Parathyroid adenoma (tissue), 2 donors: ENCODE data around the gene CAMK1D.
"Not testable (repeated sequence)": the region's sequence is repeated elsewhere in the genome, so short reads cannot be mapped to it uniquely, and the experiment has no call there.

ENCODE experiments used
- H2AFZ ChIP-seq: fragments of 300-600 bp; sonication (generic); one replicate; pipeline ENCODE4 v1.7.0; 2017; ENCODE audit warnings: antibody characterized with exemption, mild to moderate bottlenecking
- H3K27ac ChIP-seq: fragments of 300-600 bp; sonication (generic); one replicate; pipeline ENCODE4 v1.7.0; 2017
- H3K27me3 ChIP-seq: fragments of 300-600 bp; sonication (generic); one replicate; pipeline ENCODE4 v1.7.0; 2017; ENCODE audit warnings: low read length; ENCODE audit not compliant: control insufficient read depth, insufficient read depth
- H3K36me3 ChIP-seq: fragments of 300-600 bp; sonication (generic); one replicate; pipeline ENCODE4 v1.7.0; 2017; ENCODE audit warnings: low read length; ENCODE audit not compliant: control insufficient read depth, insufficient read depth
- H3K4me1 ChIP-seq: fragments of 300-600 bp; sonication (generic); one replicate; pipeline ENCODE4 v1.7.0; 2017; ENCODE audit warnings: control low read depth
- H3K4me2 ChIP-seq: fragments of 300-600 bp; sonication (generic); one replicate; pipeline ENCODE4 v1.7.0; 2017; ENCODE audit warnings: low read length
- H3K4me3 ChIP-seq: fragments of 300-600 bp; sonication (generic); one replicate; pipeline ENCODE4 v1.7.0; 2017; ENCODE audit warnings: low read depth, low read length
- H3K79me2 ChIP-seq: fragments of 300-600 bp; sonication (generic); one replicate; pipeline ENCODE4 v1.7.0; 2017; ENCODE audit warnings: control low read depth
- H3K9ac ChIP-seq: fragments of 300-600 bp; sonication (generic); one replicate; pipeline ENCODE4 v1.7.0; 2017; ENCODE audit warnings: mild to moderate bottlenecking
- H3K9me3 ChIP-seq: fragments of 300-600 bp; sonication (generic); one replicate; pipeline ENCODE4 v1.7.0; 2017; ENCODE audit warnings: low read length; ENCODE audit not compliant: control insufficient read depth
- TF ChIP-seq, protein P1 (sequence below): fragments of 300-600 bp; sonication (generic); IDR thresholded peaks from one replicate; pipeline ENCODE4 v1.7.0; 2017; ENCODE audit warnings: antibody characterized with exemption, mild to moderate bottlenecking
- donor health status: primary hyperparathyroidism.

CAMK1D gene

DNA sequence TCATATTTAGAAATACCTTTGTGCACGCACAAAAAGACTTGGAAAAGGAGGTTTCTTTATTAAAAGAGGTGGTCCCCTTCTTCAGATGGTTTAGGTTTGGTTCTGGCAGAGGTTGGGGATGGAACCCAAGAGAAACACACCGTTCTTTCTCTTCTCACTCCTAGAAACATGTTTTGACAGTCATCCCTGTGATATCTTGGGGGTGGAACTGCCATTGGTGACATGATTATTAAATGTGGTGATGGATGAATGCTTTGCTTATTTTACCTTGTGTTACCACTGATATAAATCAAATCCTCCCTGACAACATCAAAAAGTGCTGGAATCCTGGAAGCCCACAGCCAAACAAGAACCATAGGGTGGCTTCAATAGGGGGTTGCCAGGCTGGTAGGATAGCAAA, 505.6 kb downstream of the CAMK1D start:
- Histone ChIP-seq H3K27ac (no peak overlapping the region), H2AFZ (no peak overlapping the region), H3K4me3 (no peak overlapping the region), H3K27me3 (no peaks in the 10 kb centered on the region), H3K4me1 (no peaks in the 10 kb centered on the region), H3K9ac (no peak overlapping the region), H3K9me3 (no peaks in the 10 kb centered on the region), H3K4me2 (no peak overlapping the region), H3K79me2 (no peaks in the 10 kb centered on the region), H3K36me3 (no peaks in the 10 kb centered on the region)
- TF ChIP-seq, protein P1, sequence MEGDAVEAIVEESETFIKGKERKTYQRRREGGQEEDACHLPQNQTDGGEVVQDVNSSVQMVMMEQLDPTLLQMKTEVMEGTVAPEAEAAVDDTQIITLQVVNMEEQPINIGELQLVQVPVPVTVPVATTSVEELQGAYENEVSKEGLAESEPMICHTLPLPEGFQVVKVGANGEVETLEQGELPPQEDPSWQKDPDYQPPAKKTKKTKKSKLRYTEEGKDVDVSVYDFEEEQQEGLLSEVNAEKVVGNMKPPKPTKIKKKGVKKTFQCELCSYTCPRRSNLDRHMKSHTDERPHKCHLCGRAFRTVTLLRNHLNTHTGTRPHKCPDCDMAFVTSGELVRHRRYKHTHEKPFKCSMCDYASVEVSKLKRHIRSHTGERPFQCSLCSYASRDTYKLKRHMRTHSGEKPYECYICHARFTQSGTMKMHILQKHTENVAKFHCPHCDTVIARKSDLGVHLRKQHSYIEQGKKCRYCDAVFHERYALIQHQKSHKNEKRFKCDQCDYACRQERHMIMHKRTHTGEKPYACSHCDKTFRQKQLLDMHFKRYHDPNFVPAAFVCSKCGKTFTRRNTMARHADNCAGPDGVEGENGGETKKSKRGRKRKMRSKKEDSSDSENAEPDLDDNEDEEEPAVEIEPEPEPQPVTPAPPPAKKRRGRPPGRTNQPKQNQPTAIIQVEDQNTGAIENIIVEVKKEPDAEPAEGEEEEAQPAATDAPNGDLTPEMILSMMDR: no peak

DNA sequence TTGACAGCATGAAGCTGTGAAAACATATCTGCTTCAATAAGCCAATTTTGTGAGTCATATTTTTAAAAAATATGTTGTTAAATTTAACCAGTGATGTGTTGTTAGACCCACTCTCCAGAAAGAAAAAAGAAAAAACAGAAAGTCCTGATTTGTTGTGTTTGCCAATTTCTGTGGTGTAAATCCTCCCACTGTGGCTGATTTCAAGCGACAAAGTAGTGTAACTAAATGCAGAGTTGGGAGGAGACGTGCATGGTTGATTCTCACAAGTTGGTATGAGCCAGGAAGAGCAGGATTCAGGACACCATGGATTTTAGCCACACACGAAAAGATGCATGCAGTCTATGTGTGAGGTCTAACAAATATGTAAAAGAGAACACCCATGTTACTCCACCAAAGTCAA, 513.1 kb downstream of the CAMK1D start:
- Histone ChIP-seq H3K9me3 (no peaks in the 10 kb centered on the region), H3K9ac (no peak overlapping the region), H3K4me3 (no peak overlapping the region), H3K27me3 (no peaks in the 10 kb centered on the region), H2AFZ (no peak overlapping the region), H3K36me3 (no peaks in the 10 kb centered on the region), H3K4me2 (no peak overlapping the region), H3K4me1 (no peaks in the 10 kb centered on the region), H3K27ac (no peak overlapping the region), H3K79me2 (no peaks in the 10 kb centered on the region)
- TF ChIP-seq, protein P1: no peak

DNA sequence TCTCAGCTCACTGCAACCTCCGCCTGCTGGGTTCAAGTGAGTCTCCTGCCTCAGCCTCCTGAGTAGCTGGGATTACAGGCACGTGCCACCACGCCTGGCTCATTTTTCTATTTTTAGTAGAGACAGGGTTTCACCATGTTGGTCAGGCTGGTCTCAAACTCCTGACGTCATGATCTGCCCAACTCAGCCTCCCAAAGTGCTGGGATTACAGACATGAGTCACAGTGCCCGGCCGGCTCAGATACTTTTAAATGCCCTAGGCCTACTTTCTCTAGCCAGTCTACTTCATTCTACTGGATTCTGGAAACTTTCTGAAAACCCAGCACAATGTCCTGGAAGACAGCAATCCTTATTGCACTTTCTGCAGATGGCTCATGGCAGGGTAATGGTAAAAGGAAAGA, 516.2 kb downstream of the CAMK1D start:
- H3K9ac ChIP-seq, H3K27ac ChIP-seq, H3K4me3 ChIP-seq, H3K4me1 ChIP-seq, H3K4me2 ChIP-seq, H3K9me3 ChIP-seq, H3K27me3 ChIP-seq, H3K36me3 ChIP-seq, H3K79me2 ChIP-seq, H2AFZ ChIP-seq: not testable (repeated sequence)

DNA sequence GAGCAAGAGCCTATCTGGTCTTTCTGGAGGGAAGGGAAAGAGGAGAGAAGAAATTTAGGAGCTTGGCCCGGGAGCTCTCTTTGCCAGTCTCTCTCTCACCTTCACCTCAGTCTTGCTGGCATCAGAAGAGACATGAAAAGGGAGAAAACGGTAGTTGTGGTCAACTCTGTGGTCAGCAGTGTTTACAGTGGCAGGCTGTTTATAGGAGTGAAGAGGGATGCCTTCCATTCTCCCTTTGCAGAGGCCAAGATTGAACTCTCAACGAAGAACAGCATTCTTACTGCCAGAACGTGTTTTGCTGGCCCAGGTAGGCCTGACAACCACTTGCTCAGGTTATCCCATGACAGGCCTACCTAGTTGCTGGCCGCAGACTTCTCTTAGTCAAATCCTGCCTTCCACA, 518.9 kb downstream of the CAMK1D start:
- Histone ChIP-seq H3K79me2 (no peaks in the 10 kb centered on the region), H3K9ac (no peak overlapping the region), H3K9me3 (no peaks in the 10 kb centered on the region), H2AFZ (no peak overlapping the region), H3K4me1 (no peaks in the 10 kb centered on the region), H3K4me3 (no peak overlapping the region), H3K36me3 (no peaks in the 10 kb centered on the region), H3K27ac (no peak overlapping the region), H3K4me2 (no peak overlapping the region), H3K27me3 (no peaks in the 10 kb centered on the region)
- TF ChIP-seq, protein P1: no peak

DNA sequence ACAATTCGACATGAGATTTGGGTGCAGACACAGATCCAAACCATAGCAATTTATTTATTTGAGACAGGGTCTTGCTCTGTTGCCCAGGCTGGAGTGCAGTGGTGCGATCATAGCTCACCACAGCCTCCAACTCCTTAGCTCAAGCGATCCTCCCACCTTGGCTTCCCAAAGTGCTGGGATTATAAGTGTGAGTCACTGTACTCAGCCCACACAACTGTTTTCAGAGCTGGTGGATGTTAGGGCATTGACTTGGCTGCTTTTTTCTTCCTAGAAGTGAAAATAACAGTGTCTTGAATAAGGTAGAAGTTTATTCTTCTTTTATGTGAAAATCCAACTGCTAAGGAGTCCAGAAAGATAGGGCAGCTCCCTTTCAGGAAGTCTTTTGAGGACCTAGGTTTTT, 520.1 kb downstream of the CAMK1D start:
- Histone ChIP-seq H3K36me3 (no peaks in the 10 kb centered on the region), H2AFZ (no peak overlapping the region), H3K27me3 (no peaks in the 10 kb centered on the region), H3K27ac (no peak overlapping the region), H3K4me3 (no peak overlapping the region), H3K9ac (no peak overlapping the region), H3K4me1 (no peaks in the 10 kb centered on the region), H3K79me2 (no peaks in the 10 kb centered on the region), H3K9me3 (no peaks in the 10 kb centered on the region), H3K4me2 (no peak overlapping the region)
- TF ChIP-seq, protein P1: no peak
